ENCODE data around the gene ADGRD1.

GRCh38 chr12:131065279-131065678 lies 111.6 kb downstream of the ADGRD1 start:
- TF ChIP-seq, protein P1, sequence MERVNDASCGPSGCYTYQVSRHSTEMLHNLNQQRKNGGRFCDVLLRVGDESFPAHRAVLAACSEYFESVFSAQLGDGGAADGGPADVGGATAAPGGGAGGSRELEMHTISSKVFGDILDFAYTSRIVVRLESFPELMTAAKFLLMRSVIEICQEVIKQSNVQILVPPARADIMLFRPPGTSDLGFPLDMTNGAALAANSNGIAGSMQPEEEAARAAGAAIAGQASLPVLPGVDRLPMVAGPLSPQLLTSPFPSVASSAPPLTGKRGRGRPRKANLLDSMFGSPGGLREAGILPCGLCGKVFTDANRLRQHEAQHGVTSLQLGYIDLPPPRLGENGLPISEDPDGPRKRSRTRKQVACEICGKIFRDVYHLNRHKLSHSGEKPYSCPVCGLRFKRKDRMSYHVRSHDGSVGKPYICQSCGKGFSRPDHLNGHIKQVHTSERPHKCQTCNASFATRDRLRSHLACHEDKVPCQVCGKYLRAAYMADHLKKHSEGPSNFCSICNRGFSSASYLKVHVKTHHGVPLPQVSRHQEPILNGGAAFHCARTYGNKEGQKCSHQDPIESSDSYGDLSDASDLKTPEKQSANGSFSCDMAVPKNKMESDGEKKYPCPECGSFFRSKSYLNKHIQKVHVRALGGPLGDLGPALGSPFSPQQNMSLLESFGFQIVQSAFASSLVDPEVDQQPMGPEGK (CRISPR knock-in tag; IDR thresholded peaks at IDR 0.05; ENCODE audit: borderline replicate concordance), result no peak
- TF ChIP-seq OSR1 (CRISPR knock-in tag; IDR thresholded peaks at IDR 0.05), result no peak
